Stimulated activated CD8-positive, alpha-beta memory T cell treated with anti-CD3 and anti-CD28 coated beads, Interleukin-12 subunit alpha, Interleukin-12 subunit beta, amount 100 ng/mL, for 4 hours (primary cell): ENCODE measurements around the gene INMT.

Experiments
- DNase-seq: peaks from one replicate; pipeline ENCODE4 v3.0.0-alpha.2; 2020; ENCODE audit warnings: low read depth

Gene INMT

DNA sequence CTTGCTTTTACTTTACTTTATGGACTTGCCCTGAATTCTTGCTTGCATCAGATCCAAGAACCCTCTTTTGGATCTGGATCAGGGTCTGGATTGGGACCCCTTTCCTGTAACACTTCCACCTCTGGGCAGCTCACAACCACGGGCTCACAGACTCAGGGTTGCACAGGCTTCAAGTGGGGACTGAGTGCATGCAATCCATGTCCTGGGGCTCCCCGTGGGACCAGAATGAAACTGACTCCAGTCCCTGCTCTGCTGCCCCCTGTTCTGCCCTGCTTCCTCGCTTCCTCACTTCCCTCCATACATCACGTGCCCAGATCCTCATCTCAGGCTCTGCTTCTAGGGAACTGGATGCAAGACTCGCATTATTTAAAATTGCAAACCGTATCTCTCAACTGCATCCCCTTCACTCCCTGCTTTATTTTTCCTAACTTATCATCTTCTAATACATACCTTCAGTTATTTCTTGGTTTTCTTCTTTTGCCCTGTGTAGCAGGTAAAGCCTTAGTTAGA lies 23.3 kb upstream of the INMT start:
- no peak for DNase-seq

DNA sequence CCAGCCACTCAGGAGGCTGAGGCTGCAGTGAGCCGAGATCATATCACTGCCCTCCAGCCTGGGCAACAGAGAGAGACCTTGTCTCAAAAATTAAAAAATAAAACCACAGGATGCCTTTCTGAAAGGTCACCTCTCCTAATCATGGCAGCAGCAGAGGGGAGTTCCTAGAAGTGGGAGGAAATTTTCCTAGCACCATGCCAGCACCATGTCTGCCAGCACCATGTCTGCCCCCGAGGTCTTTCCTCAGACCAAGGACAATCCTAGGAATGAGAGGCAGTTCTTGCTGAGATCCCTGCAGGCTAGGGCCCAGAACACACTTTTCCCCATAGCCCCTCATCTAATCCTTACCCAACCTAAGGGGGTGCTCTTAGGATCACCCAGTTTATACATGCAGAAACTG lies 22.3 kb upstream of the INMT start:
- DNase-seq, result no peak

DNA sequence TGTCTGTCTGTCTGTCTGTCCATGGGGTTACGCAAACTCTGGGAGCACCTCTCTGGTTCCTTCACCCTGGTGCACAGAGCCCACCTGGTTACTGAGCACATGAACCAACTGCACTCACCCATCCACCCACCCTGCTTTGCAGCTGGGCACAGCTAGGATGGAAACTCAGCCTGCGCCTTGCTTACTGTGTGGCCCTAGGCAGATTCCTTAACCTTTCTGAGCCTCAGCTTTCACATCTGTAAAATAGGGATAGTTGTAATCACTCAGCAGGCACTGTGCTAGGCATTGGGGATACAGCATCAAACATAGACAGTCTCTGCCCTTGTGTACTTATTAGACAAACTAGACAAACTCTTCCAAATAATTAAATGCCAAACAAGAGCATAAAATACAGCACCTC lies 21.8 kb upstream of the INMT start:
- no peak for DNase-seq

DNA sequence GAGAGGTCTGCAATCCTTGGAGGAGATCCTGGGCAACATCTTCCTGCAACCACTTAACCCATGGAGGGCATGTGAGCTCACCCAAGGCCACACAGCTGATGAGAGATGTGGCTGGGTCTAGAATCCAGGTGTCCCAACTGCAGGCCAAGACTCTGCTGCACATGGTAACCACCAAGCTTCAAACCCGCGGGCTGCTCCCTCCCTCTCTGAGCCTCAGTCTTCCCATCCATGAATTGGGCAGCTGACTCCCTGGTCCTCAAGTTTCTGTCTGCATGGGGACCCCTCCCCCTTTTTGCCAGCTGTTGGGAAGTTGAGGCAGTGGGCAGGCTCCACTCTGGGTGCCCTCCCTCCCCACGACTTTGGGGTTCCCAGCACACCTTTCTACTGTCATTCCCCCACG lies 20.9 kb upstream of the INMT start:
- no peak for DNase-seq

DNA sequence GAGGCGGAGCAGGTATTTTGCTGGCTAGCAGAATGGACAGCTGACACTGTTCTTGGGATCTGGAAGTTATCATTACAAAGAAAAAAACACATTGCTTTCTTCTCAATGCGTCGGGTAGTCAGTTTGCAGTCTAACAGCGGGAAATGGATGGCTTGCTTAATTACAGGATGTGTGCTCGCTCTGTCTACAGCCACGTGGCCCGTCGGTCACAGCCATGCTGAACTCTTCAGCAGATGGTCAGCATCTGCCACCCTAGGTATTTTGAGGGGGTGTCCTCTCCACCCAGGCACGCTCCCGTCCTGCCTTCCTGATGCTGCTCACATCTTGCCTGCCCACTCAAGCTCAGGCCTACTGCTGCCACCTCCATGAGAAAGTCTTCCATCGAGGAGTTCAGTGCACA lies 20.4 kb upstream of the INMT start:
- DNase-seq, result no peak

DNA sequence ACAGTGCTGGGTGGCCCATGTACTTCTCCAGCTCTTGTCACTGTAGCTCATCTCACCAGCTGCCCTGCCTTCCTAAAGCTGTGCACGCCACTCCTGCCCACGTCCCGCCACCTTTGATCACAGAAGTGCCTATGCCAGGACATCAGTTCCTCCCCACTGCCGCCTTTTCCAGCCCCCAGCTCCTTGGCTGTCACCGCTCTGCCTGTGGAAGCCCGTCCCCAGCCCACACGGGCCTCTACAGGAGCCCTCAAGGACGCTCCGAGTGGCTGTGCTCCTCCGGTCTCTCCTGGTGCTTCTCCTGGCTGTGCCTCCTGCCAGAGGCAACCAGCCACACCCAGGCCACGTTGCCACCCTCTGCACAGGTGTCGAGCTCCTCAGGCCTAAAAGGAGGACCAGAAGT lies 19.3 kb upstream of the INMT start:
- no peak for DNase-seq

DNA sequence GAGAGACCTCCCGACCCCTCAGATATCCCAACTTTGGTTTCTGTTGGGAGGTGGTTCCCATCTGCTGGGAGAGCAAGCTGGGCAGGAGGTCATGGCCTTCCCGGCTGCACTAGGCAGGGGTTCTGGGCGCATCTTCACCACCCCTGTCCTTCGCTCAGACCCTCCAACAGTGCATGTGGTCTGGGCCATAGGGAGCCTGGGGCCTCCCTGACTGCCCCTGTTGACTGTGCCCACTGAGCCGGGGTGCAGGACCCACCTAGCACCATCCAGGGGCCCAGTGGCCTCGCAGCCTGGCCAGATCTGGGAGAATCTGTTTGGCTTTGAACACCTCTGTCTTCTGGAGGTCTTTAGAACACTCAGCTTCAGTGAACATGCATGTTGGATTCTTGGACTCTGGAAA lies 18.7 kb upstream of the INMT start:
- no peak for DNase-seq

DNA sequence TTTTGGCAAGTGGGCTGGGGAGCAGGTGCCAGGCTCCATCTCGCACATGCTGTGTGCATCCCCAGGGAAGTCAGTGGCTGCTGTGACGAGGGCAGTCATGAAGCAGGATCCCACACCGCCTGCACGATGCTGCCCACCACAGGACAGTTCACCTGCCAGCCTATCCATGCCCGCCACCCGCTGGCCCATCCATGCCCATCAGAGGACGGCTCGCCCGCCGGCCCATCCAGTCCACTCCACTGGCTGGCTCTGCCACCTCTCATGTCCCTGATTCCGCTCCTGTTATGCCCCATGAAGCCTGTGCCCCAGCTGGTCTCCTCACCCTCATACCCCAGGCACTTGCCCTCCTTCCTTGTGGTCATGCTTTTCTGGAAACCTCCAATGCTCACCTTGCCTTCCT lies 18.2 kb upstream of the INMT start:
- DNase-seq, result no peak

DNA sequence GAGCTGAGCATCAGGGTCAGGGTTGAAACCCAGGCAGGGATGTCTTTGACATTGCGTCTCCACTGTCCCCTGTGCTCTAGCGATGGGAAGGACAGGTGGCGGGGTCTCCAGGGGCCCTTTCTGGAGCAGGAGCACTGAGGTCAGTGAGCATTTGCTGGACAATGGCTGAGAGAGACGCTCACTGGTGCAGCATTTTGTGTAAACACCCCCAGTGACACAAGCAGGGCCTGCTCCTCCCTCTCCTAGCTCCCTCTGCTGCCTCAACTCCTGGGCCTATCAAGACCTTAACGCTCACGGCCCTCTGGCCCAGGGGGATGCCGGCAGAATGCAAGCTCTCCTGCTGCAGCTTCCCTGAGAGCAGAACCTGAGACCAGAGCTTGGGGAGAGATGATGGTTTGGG lies 17.4 kb upstream of the INMT start:
- DNase-seq, result no peak

DNA sequence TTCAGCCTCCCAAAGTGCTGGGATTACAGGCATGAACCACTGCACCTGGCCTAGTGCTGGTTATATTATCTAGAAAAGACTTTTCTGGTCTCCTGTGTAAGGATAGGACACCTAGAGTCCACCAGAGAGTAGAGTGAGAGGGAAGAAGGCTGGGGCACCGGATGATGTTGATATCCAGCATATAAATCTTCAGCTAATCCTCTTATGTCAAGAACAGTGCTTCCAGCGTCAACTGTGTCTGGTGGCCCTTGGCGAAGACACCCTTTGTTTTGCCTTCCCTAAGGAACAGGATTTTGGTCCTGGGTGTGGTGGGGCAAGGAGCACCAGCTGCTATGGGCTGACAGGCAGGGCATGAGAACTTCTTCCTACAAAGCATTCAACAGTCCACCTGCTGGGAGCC lies 16.3 kb upstream of the INMT start:
- no peak for DNase-seq

DNA sequence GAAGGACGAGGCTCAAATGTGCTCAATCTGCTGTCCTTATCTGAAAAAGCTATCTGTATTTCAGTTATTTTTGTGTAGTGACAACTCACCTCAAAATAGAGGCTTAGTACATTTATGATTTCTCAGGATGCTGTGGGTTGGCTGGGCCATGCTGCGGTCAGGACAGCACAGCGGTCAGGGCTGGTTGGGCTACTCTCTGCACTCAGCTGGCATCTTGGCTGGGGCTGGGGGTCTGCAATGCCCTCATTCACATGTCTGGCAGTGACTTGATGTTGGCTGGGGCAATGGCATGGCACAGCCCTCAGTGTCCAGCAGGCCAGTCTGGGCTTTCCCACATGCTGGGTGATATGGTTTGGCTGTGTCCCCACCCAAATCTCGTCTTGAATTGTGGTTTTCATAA lies 15.6 kb upstream of the INMT start:
- DNase-seq, result no peak

DNA sequence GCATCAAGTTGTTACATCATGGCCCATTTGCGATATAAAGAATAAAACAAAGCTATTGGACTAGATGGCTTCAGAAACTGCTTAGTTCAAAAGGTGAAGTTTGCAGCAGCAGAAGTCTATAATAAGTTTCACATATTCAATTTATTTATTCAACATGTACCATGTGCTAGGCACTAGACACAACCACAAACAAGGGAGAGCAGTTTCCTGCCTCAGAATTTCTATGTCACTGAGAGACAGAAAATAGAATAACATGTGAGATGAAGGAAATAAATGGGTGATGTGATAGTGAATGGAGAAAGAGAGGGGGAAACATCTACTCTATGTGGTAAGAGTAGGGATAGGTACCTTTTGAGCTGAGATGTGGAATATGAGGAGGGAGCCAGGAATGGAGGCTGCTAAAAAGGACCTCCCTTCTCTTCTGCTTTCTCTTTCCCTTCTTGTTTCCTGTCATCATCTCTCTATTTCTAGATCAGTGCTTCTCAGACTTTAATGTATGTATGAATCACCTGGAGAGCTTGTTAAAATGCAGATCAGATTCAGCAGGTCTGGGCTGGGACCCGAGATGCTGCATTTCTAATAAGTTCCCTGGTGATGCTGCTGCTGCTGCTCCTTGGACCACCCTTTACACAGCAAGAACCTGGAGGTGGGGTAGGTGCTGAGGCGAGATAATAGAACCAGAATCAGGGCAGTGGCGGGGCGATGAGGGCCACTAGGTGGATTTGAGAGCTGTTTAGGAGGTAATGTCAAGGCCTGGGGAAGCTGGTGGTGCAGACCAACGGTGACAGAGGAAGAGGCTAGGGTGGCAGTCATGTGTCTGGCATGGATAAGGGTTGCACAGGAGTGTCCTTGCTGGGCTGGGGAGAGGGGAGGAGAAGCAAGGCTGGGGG lies 13.7 kb upstream of the INMT start:
- no peak for DNase-seq

DNA sequence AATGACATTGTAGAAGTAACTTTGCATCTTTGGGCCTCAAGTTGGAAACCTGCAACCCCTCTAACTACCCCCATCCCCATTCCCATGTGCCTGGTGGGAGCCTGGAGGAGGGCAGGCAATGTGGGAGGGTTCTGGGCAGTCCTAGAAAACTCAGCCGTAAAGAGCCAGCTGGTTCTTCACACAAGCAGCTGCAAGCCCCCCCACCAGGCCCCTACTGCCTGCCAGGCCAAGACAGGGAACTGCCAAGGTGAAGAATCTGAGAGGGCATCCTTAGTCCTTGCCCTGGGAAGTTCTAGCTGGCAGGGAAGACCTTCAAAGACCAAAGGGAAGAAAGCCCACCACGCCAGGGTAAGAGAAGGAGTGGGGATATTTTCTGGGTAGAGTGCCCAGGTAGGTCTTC lies 12.2 kb upstream of the INMT start:
- no peak for DNase-seq

DNA sequence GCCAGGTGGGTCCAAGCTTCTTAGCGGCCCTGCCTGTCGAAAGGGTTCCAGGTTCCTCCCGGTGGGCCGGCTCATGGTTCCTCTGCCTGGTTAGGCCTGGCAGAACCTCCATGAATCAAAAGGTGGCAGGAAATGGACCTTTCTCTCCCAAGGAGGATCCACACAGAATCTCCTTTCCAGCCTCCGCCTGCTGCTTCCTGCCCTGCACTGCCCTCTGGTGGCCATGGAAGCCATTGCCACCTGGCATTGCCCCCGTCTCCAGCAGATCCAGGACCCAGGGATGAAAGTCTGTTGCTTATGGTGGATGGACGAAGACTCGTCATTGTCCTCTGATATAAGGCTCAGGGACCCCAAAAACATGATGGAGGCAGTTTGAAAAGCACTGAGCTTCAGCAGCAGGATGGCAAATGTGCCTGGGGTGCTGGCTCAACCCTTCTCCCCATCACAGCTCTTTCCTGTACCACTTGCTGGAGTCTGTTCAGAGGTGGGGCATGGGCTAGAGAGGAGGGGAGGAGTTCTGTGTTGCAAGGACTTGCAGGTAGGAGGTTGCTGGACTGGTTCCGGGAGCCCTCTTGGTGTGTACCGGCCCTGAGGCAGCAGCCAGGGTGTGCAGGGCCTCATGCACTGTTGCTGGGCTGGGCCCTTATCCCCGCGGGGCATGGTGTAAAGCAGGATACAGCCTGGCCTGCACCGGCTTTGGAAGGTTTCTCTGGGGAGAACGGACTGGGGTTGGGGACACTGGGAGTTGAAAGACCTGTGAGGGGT lies 11.3 kb upstream of the INMT start:
- peak; percentile 45 for DNase-seq

DNA sequence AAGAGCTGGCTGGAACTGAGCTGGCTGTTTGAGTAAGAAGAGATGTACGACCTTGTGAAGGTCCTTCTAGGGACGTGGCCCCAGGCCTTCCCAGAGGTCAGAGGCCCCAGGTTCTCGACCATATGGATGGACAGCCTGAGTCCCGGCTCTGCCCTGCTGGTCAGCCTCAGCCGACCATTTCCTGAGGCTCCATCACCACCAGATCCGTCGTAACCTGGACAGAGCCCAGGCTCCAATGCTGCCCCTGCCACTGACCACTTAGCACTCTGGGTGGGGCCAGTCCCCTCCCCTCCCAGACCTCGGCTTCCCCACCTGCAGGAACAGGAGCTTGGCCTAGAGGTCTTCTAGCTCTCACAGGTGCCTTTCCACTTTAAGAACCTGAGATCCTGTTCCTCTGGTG lies 10.6 kb upstream of the INMT start:
- no peak for DNase-seq

DNA sequence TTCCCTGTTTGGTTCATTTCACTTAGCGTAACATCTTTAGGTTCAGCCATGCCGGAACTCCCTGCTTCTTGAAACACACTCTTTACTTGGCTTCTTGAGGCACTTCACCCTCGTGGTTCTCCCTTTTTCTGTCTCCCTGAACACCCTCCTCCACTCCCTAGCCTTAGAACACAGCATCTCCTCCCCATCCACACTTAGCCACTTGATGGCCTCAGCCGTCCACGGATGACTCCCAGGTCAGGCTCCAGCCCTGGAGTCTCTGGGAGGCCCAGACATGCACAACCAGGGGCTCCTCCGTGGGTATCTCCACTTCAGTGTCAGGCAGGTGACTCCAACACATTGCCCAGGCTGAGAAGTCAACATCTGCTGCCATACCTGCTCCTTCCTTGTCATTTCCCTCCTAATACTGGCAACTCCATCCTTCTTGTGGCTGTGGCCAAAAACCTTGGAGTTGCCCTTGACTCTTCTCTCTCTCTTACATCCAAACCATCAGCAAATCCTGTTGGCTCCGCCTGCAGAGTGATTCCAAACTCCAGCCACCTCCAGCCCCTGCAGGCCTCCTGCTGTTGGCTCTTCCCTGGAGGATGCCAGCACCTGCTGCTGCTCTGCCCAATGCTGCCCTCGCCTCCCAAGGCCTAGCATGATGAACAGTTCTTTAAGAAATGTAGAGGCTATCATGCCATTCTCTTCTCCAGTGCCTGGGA lies 8.4 kb upstream of the INMT start:
- DNase-seq, result no peak

DNA sequence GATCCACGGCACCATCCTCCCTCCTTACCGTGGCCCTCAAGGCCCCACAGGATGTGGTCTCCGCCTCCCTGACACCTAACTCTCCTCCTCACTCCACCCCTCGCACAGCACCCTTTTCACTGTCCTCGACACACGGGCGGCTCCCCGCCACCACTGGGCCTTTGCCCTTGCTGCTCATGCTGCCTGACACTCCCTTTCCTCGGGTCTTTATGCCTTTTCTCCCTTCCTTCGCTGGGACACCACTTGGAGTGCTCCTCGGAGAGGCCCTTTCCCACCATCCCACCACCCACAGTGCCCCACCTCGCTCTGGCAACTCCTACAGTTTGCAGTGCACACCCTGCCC lies 7.9 kb upstream of the INMT start:
- no peak for DNase-seq

DNA sequence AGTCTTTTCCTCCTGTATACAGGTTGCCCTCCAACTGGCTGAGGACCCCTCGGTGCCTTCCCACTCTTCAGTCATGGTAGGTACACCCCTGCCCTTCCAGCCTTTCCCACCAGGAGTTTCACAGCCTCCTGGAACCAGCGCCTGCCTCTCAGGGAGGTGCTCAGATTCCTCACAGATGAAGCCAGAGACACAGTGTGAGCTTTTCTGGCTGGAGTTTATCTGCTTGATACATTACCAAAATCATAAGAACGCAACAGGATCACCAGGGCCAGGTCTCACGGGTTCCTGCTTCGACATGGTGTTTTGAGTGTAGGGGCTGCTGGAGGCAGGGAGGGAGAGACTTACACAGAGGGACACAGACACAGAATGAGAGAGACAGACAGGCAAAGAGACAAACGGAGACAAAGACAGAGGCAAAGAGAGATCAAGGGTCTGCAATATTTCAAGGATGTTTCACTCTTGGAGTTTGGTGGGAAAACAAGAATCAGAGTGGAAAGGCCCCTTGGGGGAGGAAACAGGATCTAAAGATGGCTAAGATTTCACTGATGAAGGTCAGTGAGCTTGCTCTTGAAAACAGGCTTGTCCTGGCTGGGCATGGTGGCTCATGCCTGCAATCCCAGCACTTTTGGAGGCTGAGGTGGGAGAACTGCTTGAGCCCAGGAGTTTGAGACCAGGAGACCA lies 6.5 kb upstream of the INMT start:
- DNase-seq, result no peak

DNA sequence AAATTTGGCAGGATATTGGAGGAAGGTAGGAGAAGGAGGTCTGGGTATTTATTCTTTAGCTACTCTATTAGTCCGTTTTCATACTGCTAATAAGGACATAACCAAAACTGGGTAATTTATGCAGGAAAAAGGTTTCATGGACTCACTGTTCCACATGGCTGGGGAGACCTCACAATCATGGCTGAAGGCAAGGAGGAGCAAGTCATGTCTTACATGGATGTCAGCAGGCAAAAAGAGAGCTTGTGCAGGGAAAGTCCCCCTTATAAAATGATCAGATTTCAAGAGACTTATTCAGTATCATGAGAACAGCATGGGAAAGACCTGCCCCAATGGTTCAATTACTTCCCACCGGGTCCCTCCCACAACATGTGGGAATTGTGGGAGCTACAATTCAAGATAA lies 1.9 kb upstream of the INMT start:
- DNase-seq, result no peak

DNA sequence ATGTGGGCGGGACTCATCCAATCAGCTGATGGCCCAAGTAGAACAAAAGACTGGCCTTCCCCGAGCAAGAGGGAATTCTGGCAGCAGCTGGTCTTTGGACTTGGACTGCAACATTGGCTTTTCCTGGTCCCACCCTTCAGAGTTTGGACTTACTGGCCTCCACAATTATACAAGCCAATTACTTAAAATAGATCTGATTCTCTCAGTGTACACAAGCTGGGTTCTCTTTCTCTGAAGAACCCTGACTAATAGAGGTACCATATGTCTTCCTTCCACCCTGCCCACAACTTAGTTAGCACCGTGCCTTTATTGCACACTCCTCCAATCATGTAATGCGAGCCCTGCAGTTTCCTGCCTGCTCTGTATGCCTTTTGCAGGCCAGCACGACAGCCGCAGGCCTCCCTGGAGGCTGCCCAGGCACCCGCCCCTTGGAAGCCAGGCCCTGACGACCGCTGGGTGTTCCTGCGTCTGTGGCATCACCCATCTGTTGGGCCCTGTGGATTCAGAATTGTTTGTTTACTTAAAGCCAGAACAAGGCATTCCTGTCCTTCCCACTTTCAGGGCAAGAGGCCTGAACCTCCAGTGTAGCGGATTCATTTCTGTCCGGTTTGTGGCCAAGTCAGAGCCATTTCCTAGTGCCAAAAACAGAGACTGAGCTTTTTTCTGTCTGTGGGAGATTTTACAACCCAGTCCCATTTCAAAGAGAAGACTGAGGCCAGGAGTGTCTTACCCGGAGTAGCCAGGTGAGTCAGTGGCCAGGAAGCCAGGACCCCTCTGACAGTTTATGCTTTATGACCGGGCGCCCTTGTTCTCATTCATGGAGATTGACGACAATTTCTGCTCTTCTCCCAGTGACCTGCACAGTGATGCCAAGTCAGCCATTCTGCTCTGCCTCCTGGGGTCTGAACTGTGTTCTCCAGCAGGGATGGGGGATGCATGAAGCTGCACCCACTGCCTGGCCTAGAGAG lies 968 bp upstream of the INMT start:
- no peak for DNase-seq

DNA sequence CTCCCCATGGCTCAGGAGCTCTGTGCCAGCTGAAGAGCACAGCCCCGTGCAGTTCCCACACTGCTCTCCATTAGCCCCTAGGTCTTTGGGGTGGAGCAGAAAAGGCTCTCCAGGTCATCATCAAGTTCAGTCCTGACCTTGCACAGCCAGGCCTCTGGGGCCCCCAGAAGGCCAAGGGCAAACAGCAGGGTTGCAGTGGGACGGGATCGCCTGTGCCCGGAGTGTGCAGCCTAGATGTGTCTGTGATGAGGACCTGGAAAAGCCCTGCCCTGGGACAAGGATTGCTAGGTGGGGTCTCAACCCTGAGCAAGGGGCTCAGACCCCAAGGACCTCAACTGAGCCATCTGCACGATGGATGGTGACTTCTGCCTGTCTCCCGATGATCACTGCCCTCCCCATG lies 549 bp downstream of the INMT start:
- DNase-seq, result no peak
